ENCODE measurements around the gene GAS7.

GRCh38 chr17:10089196-10089804 is 109.1 kb downstream of the GAS7 start:
- TF ChIP-seq CTCF (conservative IDR thresholded peaks at IDR 0.05; ENCODE audit: low read depth in 2 of 2) (no peak), EZH2 (IDR thresholded peaks at IDR 0.05; ENCODE audit: low read depth, unreplicated experiment) (no peak), EZH2phosphoT487 (IDR thresholded peaks at IDR 0.05; ENCODE audit: unreplicated experiment) (no peak), CREB1 (CRISPR knock-in tag; IDR thresholded peaks at IDR 0.05; ENCODE audit: low read depth) (no peak), ZNF331 (CRISPR knock-in tag; IDR thresholded peaks at IDR 0.05; ENCODE audit: low read depth) (no peak), REST (IDR thresholded peaks at IDR 0.05; ENCODE audit: unreplicated experiment) (no peak)
